ENCODE data around the gene PHF13.

DNA sequence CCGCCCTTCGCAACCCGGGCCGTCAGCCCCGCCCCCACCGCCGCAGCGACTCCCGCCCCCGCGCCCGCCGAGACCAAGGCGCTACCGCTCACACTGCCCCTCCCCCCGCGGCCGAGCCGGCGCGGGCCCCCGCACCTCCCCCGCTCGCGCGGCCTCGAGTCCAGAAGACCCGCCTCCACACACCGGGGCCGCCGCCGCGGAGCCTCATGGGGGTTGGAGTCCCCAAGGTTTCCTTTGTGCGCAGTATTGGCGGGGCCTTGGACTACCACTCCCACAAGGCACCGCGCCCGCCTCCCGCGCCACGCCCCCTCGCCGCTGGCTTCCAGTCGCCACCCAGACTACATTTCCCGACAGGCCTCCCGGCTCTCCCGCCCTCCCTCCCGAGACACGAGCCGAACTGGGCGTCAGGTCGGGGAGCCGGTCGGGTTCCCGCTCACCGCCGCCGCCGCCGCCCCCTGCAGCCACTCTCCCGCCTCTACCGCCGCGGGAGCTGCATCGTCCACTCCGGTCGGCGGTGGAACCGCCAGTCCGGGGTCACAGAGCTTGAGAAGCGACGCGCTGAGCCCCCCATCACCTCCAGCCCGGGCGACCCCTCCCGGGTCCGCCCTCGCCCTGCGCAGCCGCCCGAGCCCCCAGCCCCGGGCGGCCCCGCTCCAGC lies at the start of gene PHF13:
- no peak for TF ChIP-seq GATA2 (IDR thresholded peaks at IDR 0.05; ENCODE audit: low read depth, low read length)
- no peak for TF ChIP-seq GATA3 (IDR thresholded peaks at IDR 0.05; ENCODE audit: low read depth, low read length)
